GM18870 (cell line): Measurements from ENCODE around the gene PYDC1.
A peak's percentile ranks its signal among the peaks of the same experiment; 100 is the strongest.
"Not testable (repeated sequence)": the region's sequence is repeated elsewhere in the genome, so short reads cannot be mapped to it uniquely, and the experiment has no call there.

Source experiments
- ATAC-seq: cut with Tn5 transposase; IDR thresholded peaks from one replicate; pipeline ENCODE4 v1.9.1; 2021; ENCODE audit warnings: moderate library complexity; ENCODE audit not compliant: unreplicated experiment

The PYDC1 gene

DNA sequence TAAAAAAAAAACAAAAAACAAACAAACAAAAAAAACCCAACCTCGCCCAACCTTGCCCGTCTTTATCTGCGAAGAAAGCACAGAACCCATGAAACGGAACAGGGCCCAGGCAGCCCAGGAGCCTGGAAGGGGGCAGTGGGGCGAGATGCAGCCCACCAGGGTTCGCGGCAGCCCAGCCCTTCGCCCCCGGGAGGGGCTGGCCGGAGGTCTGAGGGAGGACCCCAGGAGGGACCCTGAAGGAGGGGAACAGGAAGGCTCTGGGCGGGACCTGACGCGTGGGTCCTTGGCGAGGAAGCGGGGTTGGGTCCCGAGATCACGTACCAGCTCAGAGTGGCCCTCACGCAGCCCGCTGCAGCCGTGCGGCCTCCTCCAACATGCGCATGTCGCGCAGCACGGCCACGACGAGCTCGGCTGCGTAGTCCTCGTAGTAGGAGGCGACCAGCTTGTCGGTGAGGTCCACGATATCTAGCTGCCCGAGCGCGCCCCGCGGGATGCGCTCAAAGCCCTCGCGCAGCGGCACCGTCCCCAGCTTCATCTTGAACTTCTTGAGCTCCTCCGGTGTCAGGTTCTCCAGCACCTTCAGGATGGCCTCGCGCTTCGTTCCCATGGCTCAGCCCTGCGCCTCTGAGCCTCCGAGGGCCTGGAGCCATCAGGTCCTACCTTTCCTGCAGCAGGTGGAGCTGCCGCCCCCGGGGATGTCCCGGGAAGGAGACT lies at the start of gene PYDC1:
Gene PYDC1, minus strand, starts transcription at position 714 of the 714 bp plus-strand sequence. Its CDS starts 107 bp downstream, at position 607.
- no peak for ATAC-seq

DNA sequence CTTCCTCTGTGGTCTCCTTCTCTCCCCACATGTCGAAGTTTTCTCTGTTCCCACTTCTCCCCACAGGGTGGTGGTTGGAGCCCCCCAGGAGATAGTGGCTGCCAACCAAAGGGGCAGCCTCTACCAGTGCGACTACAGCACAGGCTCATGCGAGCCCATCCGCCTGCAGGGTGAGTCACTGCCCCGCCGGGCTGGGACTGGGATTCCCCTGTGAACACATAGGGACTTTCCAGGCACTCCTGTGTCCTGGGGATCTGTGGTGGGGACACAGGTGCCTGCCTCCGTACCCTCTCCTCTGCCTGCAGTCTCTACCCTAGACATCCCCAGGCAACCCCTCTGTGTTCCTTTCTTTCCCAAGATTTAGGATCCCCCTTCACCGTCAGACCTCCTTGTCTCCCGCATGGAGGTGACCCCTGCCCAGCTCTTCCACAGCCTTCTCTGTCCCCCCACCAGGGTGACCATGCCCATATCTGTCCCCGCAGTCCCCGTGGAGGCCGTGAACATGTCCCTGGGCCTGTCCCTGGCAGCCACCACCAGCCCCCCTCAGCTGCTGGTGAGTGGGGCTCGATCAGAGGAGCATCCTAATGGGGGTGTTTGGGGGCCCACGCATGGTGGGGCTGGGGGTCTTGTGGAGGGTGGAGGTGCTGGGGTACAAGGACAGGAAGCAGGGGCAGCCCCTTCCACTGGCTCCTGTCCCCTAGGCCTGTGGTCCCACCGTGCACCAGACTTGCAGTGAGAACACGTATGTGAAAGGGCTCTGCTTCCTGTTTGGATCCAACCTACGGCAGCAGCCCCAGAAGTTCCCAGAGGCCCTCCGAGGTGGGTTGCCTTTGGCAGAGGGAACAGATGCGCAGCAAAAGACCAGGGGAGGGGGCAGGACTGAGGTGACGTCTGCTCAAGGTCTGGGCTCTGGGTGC lies 48.7 kb upstream of the PYDC1 start:
- peak; percentile 85 for ATAC-seq

DNA sequence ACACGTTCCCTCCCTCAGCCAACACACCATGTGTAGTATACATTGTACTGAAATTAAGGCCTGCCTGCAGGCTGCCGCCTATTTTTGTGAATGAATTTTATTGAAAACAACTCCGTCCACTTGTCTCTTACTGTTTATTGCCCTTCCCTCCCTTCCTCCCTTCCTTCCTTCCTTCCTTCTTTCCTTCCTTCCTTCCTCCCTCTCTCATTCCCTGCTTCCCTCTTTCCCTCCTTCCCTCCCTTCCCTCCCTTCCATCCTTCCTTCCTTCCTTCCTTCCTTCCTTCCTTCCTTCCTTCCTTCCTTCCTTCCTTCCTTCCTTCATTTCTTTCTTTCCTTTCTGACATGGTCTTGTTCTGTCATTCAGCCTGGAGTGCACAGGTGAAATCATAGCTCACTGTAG lies 45.1 kb upstream of the PYDC1 start:
- ATAC-seq: no peak

DNA sequence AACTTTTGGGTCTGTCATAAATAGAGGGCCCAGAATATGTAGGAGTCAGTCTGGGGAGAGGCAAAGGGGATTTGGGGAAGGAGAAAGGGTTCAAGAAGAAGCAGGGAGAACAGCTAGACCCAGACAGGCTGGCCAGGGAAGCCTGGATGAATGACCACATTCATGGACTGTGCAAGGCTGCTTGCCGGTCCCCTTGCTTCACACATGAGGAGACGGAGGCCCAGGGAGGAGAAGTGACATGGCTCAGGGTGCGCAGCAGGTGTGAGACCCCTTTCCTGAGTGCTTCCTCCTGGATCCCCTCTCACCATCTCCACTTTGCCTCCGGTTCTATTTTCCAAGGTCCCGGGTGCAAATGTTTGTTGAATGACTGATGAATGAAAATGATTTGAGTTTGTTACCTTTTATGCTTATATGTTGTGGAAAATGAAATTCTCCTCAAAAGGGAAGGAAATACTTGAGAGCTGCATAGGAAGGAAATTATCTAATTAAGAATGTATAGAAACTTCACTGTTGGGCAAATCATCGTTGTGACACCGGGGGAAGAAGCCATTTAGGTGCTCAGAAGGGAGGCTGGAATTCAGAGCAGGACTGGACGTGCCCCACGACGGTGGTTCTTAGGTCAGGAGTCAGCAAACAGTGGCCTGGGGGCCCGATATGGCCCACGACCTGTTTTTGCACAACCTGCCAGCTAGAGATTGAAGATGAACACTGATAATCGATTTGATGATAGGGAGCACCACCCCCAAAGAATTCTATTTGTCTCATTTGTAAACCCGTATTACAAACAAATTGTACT lies 43.4 kb upstream of the PYDC1 start:
- ATAC-seq: no peak

DNA sequence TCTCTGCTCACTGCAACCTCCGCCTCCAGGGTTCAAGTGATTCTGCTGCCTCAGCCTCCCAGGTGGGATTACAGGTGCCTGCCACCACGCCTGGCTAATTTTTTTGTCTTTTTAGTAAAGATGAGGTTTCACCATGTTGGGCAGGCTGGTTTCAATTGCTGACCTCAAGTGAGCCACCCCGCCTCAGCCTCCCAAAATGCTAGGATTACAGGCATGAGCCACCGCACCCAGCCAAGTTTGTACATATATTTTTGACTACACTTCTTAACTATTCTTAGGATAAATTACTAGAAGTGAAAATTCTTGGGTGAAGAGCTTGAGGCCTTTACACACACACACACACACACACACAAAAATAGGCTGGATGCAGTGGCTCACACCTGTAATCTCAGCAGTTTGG lies 41.4 kb upstream of the PYDC1 start:
- ATAC-seq: no peak

DNA sequence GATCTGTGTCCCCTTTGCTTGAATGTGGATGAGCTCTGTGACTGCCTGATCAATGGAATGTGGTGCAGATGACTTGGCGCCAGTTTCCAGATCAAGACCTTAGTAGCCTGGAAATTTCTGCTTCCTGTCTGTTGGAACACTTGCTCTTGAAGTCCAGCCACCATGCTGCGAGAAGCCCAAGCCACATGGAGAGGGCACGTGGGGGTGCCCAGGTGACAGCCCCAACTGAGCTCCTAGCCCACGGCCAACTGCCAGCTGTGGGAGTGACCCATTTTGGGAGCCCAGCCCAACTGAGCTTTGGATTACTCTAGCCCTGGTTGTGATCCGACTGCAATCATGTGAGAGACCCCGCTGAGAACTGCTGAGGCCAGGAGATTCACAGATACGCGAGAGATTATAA lies 39.5 kb upstream of the PYDC1 start:
- no peak for ATAC-seq

DNA sequence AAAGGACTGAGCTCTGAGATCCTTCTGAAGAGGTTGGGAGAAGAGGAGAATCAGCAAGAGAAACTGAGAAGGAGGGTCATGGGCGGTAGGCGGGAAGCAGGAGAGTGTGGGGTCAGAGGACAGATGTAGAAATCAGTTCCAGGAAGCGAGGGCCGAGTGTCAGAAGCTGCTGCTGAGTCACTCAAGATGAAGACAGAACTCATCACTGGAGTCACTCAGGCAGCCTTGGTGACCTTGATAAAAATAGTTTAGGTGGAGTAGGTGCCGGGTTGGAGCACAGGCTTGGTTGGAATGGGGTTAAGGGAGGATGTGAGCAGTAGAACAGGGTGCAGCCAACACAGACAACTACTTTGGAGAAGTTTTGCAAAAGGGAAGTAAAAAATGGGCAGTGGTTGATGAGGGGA lies 36.7 kb upstream of the PYDC1 start:
- ATAC-seq: no peak

DNA sequence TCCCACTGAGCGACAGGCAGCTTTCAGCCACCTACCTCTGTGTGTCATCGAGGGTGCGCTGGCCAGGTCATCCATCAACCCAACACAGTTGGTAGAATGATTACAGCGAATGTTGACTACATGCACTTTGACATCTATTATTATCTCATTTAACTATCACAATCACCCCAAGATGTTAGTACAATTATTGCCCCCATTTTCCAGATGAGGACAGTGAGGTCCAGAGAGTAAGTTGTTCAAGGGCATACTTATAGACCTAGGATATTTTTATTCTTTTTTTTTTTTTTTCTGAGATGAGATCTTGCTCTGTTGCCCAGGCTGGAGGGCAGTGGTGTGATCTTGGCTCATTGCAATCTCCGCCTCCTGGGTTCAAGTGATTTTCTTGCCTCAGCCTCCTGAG lies 34.5 kb upstream of the PYDC1 start:
- no peak for ATAC-seq

DNA sequence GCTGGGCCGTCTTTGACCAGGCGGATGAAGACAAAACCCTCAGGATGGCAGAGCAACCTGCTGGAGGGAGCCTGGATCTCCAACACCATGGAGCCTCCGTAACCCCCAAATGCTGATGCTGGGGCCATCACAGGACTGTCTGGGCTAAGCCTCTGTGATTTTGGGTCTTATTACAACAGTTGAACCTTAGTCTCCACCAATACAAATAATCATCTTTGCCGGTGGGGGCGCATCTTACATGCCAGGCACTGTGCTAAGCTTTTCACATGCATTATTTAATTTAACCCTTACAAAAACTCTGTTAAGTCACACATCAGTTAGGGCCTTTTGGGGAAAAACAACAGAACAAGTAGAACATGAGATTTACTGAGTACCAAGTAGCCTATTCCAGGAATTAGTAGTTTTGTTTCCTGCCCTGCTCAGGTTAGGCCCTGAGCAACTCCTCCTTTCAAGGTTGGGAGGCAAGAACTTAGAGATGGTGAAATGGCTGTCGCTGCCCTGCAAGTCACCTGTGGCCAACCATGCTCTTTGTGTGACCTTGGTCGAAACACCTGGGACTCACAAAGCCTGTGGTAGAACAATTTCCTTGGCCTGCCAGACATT lies 33.9 kb upstream of the PYDC1 start:
- no peak for ATAC-seq

DNA sequence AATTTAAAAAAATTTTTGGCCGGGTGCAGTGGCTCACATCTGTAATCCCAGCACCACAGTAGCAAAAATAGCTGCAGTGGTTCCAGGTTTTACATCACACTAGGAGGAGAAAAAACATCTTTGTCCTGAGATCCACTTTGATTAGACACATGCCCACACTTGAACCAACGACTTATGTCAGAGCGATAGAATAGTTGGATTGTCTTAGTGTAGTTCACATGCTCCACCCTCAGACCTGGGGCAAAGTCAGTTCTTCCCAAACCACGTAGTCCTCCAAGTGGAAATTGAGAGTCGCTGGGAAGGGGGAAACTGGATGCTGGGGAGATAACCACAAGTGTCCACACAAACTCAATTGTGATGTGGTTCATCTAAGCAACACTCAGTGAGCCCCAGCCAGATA lies 31.4 kb upstream of the PYDC1 start:
- ATAC-seq: no peak

DNA sequence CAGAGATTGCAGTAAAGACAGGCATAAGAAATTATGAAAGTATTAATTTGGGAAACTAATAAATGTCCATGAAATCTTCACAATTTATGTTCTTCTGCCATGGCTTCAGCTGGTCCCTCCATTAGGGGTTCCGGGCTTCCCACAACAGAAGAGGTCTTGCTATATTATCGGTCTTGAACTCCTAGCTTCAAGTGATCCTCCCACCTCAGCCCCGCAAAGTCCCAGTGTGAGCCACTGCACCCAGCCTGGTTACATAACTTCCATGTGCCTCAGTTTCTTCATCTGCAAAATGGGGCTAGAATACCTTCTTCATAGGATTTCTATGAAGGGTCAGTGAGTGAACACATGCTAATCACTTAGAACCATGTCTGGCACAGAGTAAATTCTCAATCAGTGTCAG lies 29.4 kb upstream of the PYDC1 start:
- no peak for ATAC-seq

DNA sequence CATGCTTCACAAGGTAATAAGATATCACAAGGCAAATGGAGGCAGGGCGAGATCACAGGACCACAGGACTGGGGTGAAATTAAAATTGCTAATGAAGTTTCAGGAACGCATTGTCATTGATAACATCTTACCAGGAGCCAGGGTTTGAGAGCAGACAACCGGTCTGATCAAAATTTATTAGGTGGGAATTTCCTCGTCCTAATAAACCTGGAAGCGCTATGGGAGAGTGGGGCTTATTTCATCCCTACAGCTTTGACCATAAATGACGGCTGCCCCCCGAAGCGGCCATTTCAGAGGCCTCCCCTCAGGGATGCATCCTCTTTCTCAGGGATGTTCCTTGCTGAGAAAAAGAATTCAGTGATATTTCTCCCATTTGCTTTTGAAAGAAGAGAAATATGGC lies 28.7 kb upstream of the PYDC1 start:
- ATAC-seq: not testable (repeated sequence)

DNA sequence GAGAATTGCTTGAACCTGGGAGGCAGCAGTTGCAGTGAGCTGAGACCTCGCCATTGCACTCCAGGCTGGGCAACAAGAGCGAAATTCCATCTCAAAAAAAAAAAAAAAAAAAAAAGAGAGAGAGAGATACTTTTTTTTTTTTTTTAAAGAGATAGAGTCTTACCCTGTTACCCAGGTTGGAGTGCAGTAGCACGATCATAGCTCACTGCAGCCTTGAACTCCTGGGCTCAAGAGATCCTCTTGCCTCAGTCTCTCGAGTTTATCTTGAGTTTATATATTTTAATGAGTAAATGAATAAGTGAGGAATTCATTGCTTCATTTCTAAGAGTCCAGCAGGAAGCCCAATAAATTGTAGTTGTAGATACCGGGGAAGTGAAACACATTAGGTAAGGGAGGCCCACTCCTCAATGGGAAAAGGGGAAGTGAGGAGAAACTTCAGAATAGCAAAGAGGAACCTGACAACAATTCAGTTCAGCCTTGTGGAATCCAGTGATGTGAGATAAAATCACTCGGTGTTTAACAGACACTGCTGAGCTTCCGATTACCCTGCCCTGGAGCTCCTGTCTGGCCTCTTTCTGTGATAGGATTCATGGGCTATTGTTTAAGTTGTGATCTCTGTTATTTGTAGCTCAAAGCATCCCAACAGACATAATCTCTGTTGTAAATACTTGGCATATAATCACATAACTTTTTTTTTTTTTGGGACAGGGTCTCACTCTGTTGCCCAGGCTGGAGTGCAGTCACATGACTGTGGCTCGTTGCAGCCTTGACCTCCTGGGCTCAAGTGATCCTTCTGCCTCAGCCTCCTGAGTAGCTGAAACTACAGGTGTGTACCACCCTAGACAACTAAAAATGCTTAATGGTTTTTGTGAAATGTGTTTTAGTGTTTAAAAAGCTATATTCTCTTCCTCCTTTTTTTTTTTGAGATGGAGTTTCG lies 27.1 kb upstream of the PYDC1 start:
- ATAC-seq: no peak

DNA sequence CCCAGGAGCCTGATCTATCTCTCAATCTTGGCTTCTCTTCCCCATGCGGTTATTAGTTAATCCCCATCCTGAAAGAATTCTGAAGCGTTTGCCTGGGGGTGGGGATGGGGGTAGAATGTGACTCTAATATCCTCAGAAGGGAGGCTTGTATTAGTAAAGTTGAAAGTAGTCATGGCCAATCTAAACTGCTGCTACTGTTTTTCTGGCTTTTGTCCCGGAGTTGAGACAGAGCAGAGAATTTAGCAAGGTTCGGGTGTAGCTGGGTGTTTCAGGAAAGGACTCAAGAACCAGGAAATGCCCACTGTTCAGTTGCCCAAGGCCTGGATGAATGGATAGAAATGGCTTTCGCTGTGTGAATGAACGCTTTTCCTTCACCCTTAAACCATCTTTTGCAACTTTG lies 25.3 kb upstream of the PYDC1 start:
- ATAC-seq: no peak

DNA sequence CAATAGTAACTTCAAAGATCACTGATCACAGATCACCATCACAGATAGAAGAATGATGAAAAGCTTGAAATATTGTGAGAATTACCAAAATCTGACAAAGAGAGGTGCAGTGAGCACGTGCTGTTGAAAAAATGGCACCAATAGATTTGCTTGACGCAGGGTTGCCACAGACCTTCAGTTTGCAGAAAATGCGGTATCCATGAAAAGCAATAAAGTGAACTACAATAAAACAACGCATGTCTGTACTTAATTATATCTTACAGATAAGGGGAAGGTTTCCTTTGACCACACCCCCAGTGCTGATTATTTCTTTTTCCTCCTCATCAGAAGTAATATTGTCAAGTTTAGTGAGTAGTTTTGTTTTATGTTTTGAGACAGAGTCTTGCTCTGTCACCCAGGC lies 21.1 kb upstream of the PYDC1 start:
- ATAC-seq: no peak

DNA sequence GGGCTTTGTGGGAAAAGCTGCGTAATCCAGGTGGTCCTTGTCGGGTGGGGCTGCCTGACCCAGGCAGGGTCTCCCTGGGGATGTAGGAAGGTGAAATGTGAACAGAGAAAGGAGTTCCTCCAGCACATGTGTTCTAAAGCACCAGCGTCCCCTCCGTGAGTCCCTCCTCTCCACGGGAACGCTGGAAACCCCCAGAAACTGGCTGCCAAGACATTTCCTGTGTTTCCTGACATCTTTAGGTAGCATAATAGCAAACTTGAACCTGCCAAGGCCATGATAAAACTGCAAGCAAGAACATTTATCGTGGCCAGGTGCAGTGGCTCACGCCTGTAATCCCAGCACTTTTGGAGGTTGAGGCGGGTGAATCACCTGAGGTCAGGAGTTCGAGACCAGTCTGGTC lies 12.6 kb upstream of the PYDC1 start:
- ATAC-seq: no peak

DNA sequence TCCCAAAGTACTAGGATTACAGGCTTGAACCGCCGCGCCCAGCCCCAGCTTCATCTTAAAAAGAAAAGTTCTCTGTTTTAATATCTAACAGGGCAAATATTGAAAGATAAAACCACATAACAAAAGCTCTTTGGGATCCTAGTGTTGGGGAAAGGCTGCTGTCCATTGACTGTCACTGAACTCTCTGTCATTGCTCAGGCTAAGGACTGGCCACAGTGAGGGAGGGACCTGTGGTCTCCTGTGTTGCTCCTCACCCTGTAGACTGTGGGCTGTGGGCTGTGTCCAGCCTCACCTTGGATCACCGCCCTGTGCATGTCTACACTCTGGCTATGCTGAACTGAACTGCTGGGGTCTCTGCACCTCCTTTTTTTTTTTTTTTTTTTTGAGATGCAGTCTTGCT lies 11.3 kb upstream of the PYDC1 start:
- no peak for ATAC-seq

DNA sequence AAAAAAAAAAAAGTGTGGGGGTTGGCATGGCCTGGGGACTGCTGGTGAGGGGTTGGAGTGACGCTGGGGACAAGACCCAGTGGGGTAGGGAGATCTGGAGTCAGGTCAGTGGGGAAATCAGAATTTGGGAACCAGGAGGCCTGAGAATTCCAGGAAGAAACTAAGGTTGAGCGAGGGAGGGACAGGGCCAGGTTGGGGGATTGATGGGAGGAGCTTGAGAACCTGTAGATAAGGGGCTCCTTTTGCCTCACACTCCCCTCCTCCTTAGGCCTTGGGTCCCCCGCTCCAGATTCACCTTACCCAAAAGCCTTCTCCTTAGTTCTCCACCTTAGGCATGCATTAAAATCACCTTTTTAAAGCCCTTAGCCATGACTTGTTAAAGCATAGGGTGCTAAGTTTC lies 8.3 kb upstream of the PYDC1 start:
- ATAC-seq: no peak

DNA sequence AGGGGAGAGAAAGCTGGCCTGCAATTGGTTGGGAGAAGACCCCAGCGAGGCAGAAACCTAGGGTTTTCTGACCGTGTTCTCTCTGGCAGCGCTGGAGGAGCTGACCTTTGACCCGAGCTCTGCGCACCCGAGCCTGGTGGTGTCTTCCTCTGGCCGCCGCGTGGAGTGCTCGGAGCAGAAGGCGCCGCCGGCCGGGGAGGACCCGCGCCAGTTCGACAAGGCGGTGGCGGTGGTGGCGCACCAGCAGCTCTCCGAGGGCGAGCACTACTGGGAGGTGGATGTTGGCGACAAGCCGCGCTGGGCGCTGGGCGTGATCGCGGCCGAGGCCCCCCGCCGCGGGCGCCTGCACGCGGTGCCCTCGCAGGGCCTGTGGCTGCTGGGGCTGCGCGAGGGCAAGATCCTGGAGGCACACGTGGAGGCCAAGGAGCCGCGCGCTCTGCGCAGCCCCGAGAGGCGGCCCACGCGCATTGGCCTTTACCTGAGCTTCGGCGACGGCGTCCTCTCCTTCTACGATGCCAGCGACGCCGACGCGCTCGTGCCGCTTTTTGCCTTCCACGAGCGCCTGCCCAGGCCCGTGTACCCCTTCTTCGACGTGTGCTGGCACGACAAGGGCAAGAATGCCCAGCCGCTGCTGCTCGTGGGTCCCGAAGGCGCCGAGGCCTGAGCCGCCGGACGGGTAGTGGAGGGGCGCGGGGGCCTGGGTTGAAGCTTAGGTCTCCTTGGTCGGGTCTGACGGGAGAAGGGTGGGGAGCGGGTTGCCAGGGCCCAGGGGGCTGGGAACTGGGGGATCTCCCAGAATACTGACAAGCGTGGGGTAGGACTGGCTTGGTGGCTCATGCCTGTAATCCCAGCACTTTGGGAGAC lies 7.4 kb upstream of the PYDC1 start:
- no peak for ATAC-seq
